PFSK-1 (cell line): ENCODE measurements around the gene FAM171A1.

ENCODE experiments used
- FOXP2 ChIP-seq: optimal IDR thresholded peaks from 2 replicates; pipeline ENCODE3; 2011; ENCODE audit warnings: borderline replicate concordance, control low read depth, inconsistent platforms; ENCODE audit not compliant: insufficient read depth; ENCODE audit errors: extremely low read length, extremely low read depth
- POLR2AphosphoS5 ChIP-seq: IDR thresholded peaks from 2 replicates; pipeline ENCODE4 v1.6.1; 2012; ENCODE audit warnings: low read depth, mild to moderate bottlenecking, control low read depth, low read length, moderate library complexity

DNA sequence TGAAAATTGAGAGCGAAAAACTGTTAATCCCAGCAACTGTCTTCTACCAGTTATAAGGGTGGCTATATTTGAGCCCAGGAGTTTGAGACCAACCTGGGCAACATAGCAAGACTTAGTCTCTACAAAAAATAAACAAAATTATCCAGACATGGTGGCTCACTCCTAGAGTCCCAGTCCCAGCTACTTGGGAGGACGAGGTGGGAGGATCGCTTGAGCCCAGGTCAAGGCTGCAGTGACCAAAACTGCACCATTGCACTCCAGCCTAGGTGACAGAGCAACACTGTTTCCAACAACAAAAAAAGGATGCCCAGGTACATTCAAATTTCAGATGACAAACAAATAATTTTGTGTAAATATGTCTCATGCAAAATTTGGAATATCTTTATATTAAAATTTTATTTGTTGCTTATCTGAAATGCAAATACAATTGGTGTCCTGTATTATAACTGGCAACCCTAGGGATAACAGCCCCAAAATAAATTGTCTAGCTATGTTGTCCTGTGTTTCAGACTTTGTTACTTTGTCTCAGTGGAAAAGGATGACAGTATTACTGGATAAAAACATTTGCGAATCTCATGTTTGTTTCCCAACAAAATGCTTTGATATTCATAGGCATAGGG, 26.7 kb downstream of the FAM171A1 start:
- TF ChIP-seq FOXP2, result no peak
- TF ChIP-seq POLR2AphosphoS5, result no peak
